Mesenchymal stem cell (in vitro differentiated cells and primary cell): ENCODE data around the gene AP2M1.

Source experiments
- DNase-seq: peaks from one replicate; pipeline ENCODE4 v3.0.0-alpha.2; 2013
- H2AFZ ChIP-seq: one replicate; pipeline ENCODE4 v1.6.1; 2013; ENCODE audit warnings: low read depth, mild to moderate bottlenecking, control low read depth, inconsistent platforms, low read length, moderate library complexity
- H2AK5ac ChIP-seq: 2 replicates; pipeline ENCODE4 v1.6.1; 2013; ENCODE audit warnings: low read length, moderate library complexity, mild to moderate bottlenecking, inconsistent platforms; ENCODE audit not compliant: severe bottlenecking
- H2BK120ac ChIP-seq: one replicate; pipeline ENCODE4 v1.6.1; 2013; ENCODE audit warnings: low read depth, mild to moderate bottlenecking, inconsistent platforms, low read length, moderate library complexity
- H2BK12ac ChIP-seq, 2 experiments: one replicate each; pipeline ENCODE4 v1.6.1; 2013; ENCODE audit warnings: inconsistent platforms in 2 of 2, low read length in 2 of 2, mild to moderate bottlenecking in 2 of 2, moderate library complexity in 2 of 2, control low read depth in 1 of 2
- H2BK15ac ChIP-seq: one replicate; pipeline ENCODE4 v1.6.1; 2013; ENCODE audit warnings: mild to moderate bottlenecking, low read depth, inconsistent platforms; ENCODE audit not compliant: poor library complexity, severe bottlenecking
- H2BK5ac ChIP-seq: 2 replicates; pipeline ENCODE4 v1.6.1; 2013; ENCODE audit warnings: low read depth, mild to moderate bottlenecking, low read length, control low read depth, inconsistent platforms; ENCODE audit not compliant: poor library complexity, severe bottlenecking
- H3K14ac ChIP-seq, 2 experiments: one replicate each; pipeline ENCODE4 v1.6.1; 2013; ENCODE audit warnings: inconsistent platforms in 2 of 2, low read length in 2 of 2, control low read depth in 1 of 2, mild to moderate bottlenecking in 1 of 2, moderate library complexity in 1 of 2
- H3K18ac ChIP-seq, 2 experiments: one replicate each; pipeline ENCODE4 v1.6.1; 2013; ENCODE audit warnings: inconsistent platforms in 2 of 2, low read length in 2 of 2, control low read depth in 1 of 2, low read depth in 1 of 2, mild to moderate bottlenecking in 1 of 2
- H3K23ac ChIP-seq, 2 experiments: one replicate each; pipeline ENCODE4 v1.6.1; 2013; ENCODE audit warnings: inconsistent platforms in 2 of 2, low read length in 2 of 2, mild to moderate bottlenecking in 2 of 2, moderate library complexity in 2 of 2, control low read depth in 1 of 2
- H3K27ac ChIP-seq: 2 replicates; pipeline ENCODE4 v1.5.1; 2013; ENCODE audit warnings: mild to moderate bottlenecking, moderate library complexity, low read length, control low read depth, inconsistent platforms; ENCODE audit not compliant: poor library complexity, severe bottlenecking
- H3K27me3 ChIP-seq, 2 experiments: 2 replicates each; pipeline versions ENCODE4 v1.6.1 to v1.7.0; 2013; ENCODE audit warnings: low read length in 2 of 2, mild to moderate bottlenecking in 2 of 2, moderate library complexity in 2 of 2, control low read depth in 1 of 2, inconsistent platforms in 1 of 2; ENCODE audit not compliant: control insufficient read depth in 1 of 2, insufficient read depth in 1 of 2
- H3K36me3 ChIP-seq, 2 experiments: 2 replicates each; pipeline versions ENCODE4 v1.6.1 to v1.7.0; 2013; ENCODE audit warnings: low read length in 2 of 2, control low read depth in 1 of 2, inconsistent platforms in 1 of 2, low read depth in 1 of 2, mild to moderate bottlenecking in 1 of 2; ENCODE audit not compliant: insufficient read depth in 2 of 2, control insufficient read depth in 1 of 2
- H3K4ac ChIP-seq, 2 experiments: one replicate each; pipeline ENCODE4 v1.6.1; 2013; ENCODE audit warnings: inconsistent platforms in 2 of 2, low read length in 2 of 2, mild to moderate bottlenecking in 2 of 2, moderate library complexity in 2 of 2, control low read depth in 1 of 2, low read depth in 1 of 2
- H3K4me1 ChIP-seq: 2 replicates; pipeline ENCODE4 v1.6.1; 2013; ENCODE audit warnings: low read depth, low read length, control low read depth; ENCODE audit not compliant: control insufficient read depth, insufficient read depth
- H3K4me2 ChIP-seq: 2 replicates; pipeline ENCODE4 v1.6.1; 2013; ENCODE audit warnings: low read length, mild to moderate bottlenecking, inconsistent platforms; ENCODE audit not compliant: poor library complexity, severe bottlenecking
- H3K4me3 ChIP-seq, 2 experiments: 2 replicates each; pipeline versions ENCODE4 v1.5.1 to v1.7.0; 2013; ENCODE audit warnings: low read length in 2 of 2, mild to moderate bottlenecking in 2 of 2, control low read depth in 1 of 2, low read depth in 1 of 2; ENCODE audit not compliant: insufficient read depth in 1 of 2
- H3K79me1 ChIP-seq: replicated peaks from 2 replicates; pipeline ENCODE4 v1.6.1; 2013; ENCODE audit warnings: mild to moderate bottlenecking, control low read depth, low read length, inconsistent platforms; ENCODE audit not compliant: poor library complexity, severe bottlenecking
- H3K9ac ChIP-seq: 2 replicates; pipeline ENCODE4 v1.7.0; 2013; ENCODE audit warnings: mild to moderate bottlenecking, low read length, moderate library complexity
- H3K9me3 ChIP-seq: 2 replicates; pipeline ENCODE4 v1.7.0; 2013; ENCODE audit warnings: mild to moderate bottlenecking, low read length; ENCODE audit not compliant: control insufficient read depth
- H4K8ac ChIP-seq: one replicate; pipeline ENCODE4 v1.6.1; 2013; ENCODE audit warnings: inconsistent platforms, mild to moderate bottlenecking, low read length, moderate library complexity
- H4K91ac ChIP-seq: one replicate; pipeline ENCODE4 v1.6.1; 2013; ENCODE audit warnings: mild to moderate bottlenecking, low read length, inconsistent platforms
- WGBS: methylation state at CpG from one replicate; pipeline ENCODE4 v1.1.7; 2013; ENCODE audit warnings: mixed read lengths; 5-methylcytosine and 5-hydroxymethylcytosine counted together

Gene AP2M1

GRCh38 chr3:184156522-184156955 lies 18.1 kb upstream of the AP2M1 start:
- no peak overlapping the region for H3K23ac ChIP-seq
- H2AK5ac ChIP-seq = no peak overlapping the region
- H3K4me3 ChIP-seq = peak overlapping the region; percentile 83 to 88
- H4K91ac ChIP-seq = peak overlapping the region; percentile 22
- DNase-seq = peak; percentile 55
- peak overlapping the region; percentile 95 to 99 for H3K18ac ChIP-seq
- H3K4me1 ChIP-seq = peaks cover 17% of the 10 kb centered on the region
- H2BK120ac ChIP-seq = no peak overlapping the region
- H4K8ac ChIP-seq = peak overlapping the region; percentile 91
- no peaks in the 10 kb centered on the region for H3K9me3 ChIP-seq
- H3K4me2 ChIP-seq = peak overlapping the region; percentile 89
- peaks cover 0 to 5% of the 10 kb centered on the region in 2 experiments for H3K36me3 ChIP-seq
- peak overlapping the region in 1 of 2 experiments; percentile 70 for H2BK12ac ChIP-seq
- WGBS = 0% methylated on average over 5 of the region's 6 CpGs
- H3K14ac ChIP-seq = peak overlapping the region in 1 of 2 experiments; percentile 91
- peak overlapping the region; percentile 76 for H3K27ac ChIP-seq
- peaks cover 1% of the 10 kb centered on the region for H3K79me1 ChIP-seq
- H3K9ac ChIP-seq = peak overlapping the region; percentile 97
- H3K4ac ChIP-seq = peak overlapping the region; percentile 39 to 89
- H3K27me3 ChIP-seq = no peaks in the 10 kb centered on the region
- H2BK15ac ChIP-seq = peak overlapping the region; percentile 68
- no peak overlapping the region for H2AFZ ChIP-seq
- peak overlapping the region; percentile 66 for H2BK5ac ChIP-seq

DNA sequence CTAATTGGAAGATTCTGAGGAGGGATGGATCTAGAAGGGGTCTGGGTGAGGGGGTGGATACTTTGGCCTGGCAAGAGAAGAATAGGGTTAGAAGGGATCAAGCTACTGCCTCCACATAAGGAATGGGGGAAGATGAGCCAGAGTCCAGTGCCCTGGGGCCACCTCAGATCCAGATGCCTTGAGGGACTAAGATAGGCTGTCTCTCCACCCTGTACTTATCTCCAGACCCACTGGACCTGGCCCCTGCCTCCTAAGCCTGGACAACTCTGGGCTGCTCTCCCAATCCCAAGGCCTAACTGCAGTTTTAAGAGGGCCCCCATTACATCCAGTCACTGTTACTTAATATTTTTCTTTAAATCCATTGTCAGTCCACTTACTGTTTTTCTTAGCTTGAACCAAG lies 17.4 kb upstream of the AP2M1 start:
- no peak overlapping the region for H3K14ac ChIP-seq
- H3K4me1 ChIP-seq = peaks cover 19% of the 10 kb centered on the region
- H3K4me2 ChIP-seq = peak overlapping the region; percentile 89
- no peak overlapping the region for H2BK120ac ChIP-seq
- H4K8ac ChIP-seq = peak overlapping the region; percentile 4
- H3K9me3 ChIP-seq = no peaks in the 10 kb centered on the region
- H3K79me1 ChIP-seq = peaks cover 1% of the 10 kb centered on the region
- H3K9ac ChIP-seq = peak overlapping the region; percentile 97
- H3K4ac ChIP-seq = no peak overlapping the region
- H2AK5ac ChIP-seq = peak overlapping the region; percentile 69
- DNase-seq = no peak
- no peak overlapping the region for H2AFZ ChIP-seq
- H3K27me3 ChIP-seq = no peaks in the 10 kb centered on the region
- H2BK12ac ChIP-seq = no peak overlapping the region
- H3K18ac ChIP-seq = peak overlapping the region in 1 of 2 experiments; percentile 95
- no peak overlapping the region for H2BK5ac ChIP-seq
- H4K91ac ChIP-seq = no peak overlapping the region
- H2BK15ac ChIP-seq = no peak overlapping the region
- no peak overlapping the region for H3K23ac ChIP-seq
- H3K36me3 ChIP-seq = peaks cover 5% of the 10 kb centered on the region in 2 experiments
- H3K27ac ChIP-seq = peak overlapping the region; percentile 76
- peak overlapping the region; percentile 83 to 88 for H3K4me3 ChIP-seq

- H2AK5ac ChIP-seq = no peak overlapping the region
- 81% methylated on average over 3 of the region's 4 CpGs for WGBS
- no peak overlapping the region for H3K4ac ChIP-seq
- H4K8ac ChIP-seq = no peak overlapping the region
- H2BK120ac ChIP-seq = no peak overlapping the region
- DNase-seq = no peak
- no peak overlapping the region for H2BK5ac ChIP-seq
- peak overlapping the region in 1 of 2 experiments; percentile 83 for H3K4me3 ChIP-seq
- H3K36me3 ChIP-seq = peaks cover 8 to 12% of the 10 kb centered on the region in 2 experiments
- H2BK12ac ChIP-seq = no peak overlapping the region
- H3K79me1 ChIP-seq = peaks cover 1% of the 10 kb centered on the region
- H3K14ac ChIP-seq = no peak overlapping the region
- H3K27me3 ChIP-seq = no peaks in the 10 kb centered on the region
- H3K23ac ChIP-seq = no peak overlapping the region
- H3K18ac ChIP-seq = no peak overlapping the region
- H2AFZ ChIP-seq = no peak overlapping the region
- no peak overlapping the region for H4K91ac ChIP-seq
- H3K9ac ChIP-seq = peak overlapping the region; percentile 97
- H2BK15ac ChIP-seq = peak overlapping the region; percentile 48
- H3K4me1 ChIP-seq = peaks cover 22% of the 10 kb centered on the region
- H3K27ac ChIP-seq = no peak overlapping the region
- no peaks in the 10 kb centered on the region for H3K9me3 ChIP-seq
- no peak overlapping the region for H3K4me2 ChIP-seq
Measured at GRCh38 chr3:184158404-184158803, 16.3 kb upstream of the AP2M1 start.

- Histone ChIP-seq H3K27ac (no peak overlapping the region), H2AK5ac (peak overlapping the region; percentile 30), H2BK15ac (no peak overlapping the region), H3K79me1 (peaks cover 11% of the 10 kb centered on the region), H3K4ac (no peak overlapping the region), H2BK5ac (no peak overlapping the region), H3K4me2 (no peak overlapping the region), H2AFZ (no peak overlapping the region), H3K23ac (no peak overlapping the region), H2BK12ac (no peak overlapping the region), H3K9me3 (no peaks in the 10 kb centered on the region), H2BK120ac (no peak overlapping the region), H3K4me3 (peak overlapping the region in 1 of 2 experiments; percentile 58), H3K9ac (peak overlapping the region; percentile 59), H3K27me3 (no peaks in the 10 kb centered on the region), H3K36me3 (peaks cover 29 to 32% of the 10 kb centered on the region in 2 experiments), H4K91ac (no peak overlapping the region), H3K18ac (no peak overlapping the region), H4K8ac (no peak overlapping the region), H3K4me1 (peaks cover 18% of the 10 kb centered on the region), H3K14ac (no peak overlapping the region)
- DNase-seq = no peak
- WGBS = 86% methylated on average over 2 of the region's 2 CpGs
Measured at GRCh38 chr3:184160456-184160855, 14.2 kb upstream of the AP2M1 start.
